ENCODE results near the gene IL6.
"Not testable (repeated sequence)": the region's sequence is repeated elsewhere in the genome, so short reads cannot be mapped to it uniquely, and the experiment has no call there.

The IL6 gene

GRCh38 chr7:22703978-22704610 lies 22.9 kb upstream of the IL6 start:
- not testable (repeated sequence) for H3K27ac ChIP-seq (ENCODE audit: low read length); H3K9ac ChIP-seq (ENCODE audit: low read length); H3K36me3 ChIP-seq (replicated peaks; ENCODE audit: insufficient read depth, low read length); H3K9me2 ChIP-seq (replicated peaks; ENCODE audit: insufficient read depth, low read length); H3K4me3 ChIP-seq (ENCODE audit: low read length); H3K9me3 ChIP-seq (replicated peaks; ENCODE audit: insufficient read depth, low read length); DNase-seq; H4K20me1 ChIP-seq (ENCODE audit: insufficient read depth, low read length); H3K4me1 ChIP-seq (ENCODE audit: low read length); H3F3A ChIP-seq (ENCODE audit: insufficient read depth, low read length); H3K4me2 ChIP-seq (ENCODE audit: low read depth, low read length); H2AFZ ChIP-seq (ENCODE audit: low read length); H3K79me2 ChIP-seq (ENCODE audit: low read length); H3K27me3 ChIP-seq (replicated peaks; ENCODE audit: insufficient read depth, low read length)

GRCh38 chr7:22704722-22705121 lies 22.3 kb upstream of the IL6 start:
- H3K9ac ChIP-seq (ENCODE audit: low read length); DNase-seq; H3K27me3 ChIP-seq (replicated peaks; ENCODE audit: insufficient read depth, low read length); H3F3A ChIP-seq (ENCODE audit: insufficient read depth, low read length); H3K27ac ChIP-seq (ENCODE audit: low read length); H4K20me1 ChIP-seq (ENCODE audit: insufficient read depth, low read length); H2AFZ ChIP-seq (ENCODE audit: low read length); H3K9me2 ChIP-seq (replicated peaks; ENCODE audit: insufficient read depth, low read length); H3K4me1 ChIP-seq (ENCODE audit: low read length); H3K36me3 ChIP-seq (replicated peaks; ENCODE audit: insufficient read depth, low read length); H3K4me3 ChIP-seq (ENCODE audit: low read length); H3K9me3 ChIP-seq (replicated peaks; ENCODE audit: insufficient read depth, low read length); H3K4me2 ChIP-seq (ENCODE audit: low read depth, low read length); H3K79me2 ChIP-seq (ENCODE audit: low read length): not testable (repeated sequence)

GRCh38 chr7:22705874-22706273 lies 21.1 kb upstream of the IL6 start:
- not testable (repeated sequence) for H2AFZ ChIP-seq (ENCODE audit: low read length); H3K9ac ChIP-seq (ENCODE audit: low read length); H3K36me3 ChIP-seq (replicated peaks; ENCODE audit: insufficient read depth, low read length); H3K27ac ChIP-seq (ENCODE audit: low read length); H3K9me2 ChIP-seq (replicated peaks; ENCODE audit: insufficient read depth, low read length); H3K4me2 ChIP-seq (ENCODE audit: low read depth, low read length); H3K4me1 ChIP-seq (ENCODE audit: low read length); DNase-seq; H3F3A ChIP-seq (ENCODE audit: insufficient read depth, low read length); H3K9me3 ChIP-seq (replicated peaks; ENCODE audit: insufficient read depth, low read length); H3K4me3 ChIP-seq (ENCODE audit: low read length); H3K27me3 ChIP-seq (replicated peaks; ENCODE audit: insufficient read depth, low read length); H4K20me1 ChIP-seq (ENCODE audit: insufficient read depth, low read length); H3K79me2 ChIP-seq (ENCODE audit: low read length)

GRCh38 chr7:22707026-22707691 lies 19.8 kb upstream of the IL6 start:
- not testable (repeated sequence) for H3K36me3 ChIP-seq (replicated peaks; ENCODE audit: insufficient read depth, low read length); H2AFZ ChIP-seq (ENCODE audit: low read length); H3K9me3 ChIP-seq (replicated peaks; ENCODE audit: insufficient read depth, low read length); H3K9me2 ChIP-seq (replicated peaks; ENCODE audit: insufficient read depth, low read length); H4K20me1 ChIP-seq (ENCODE audit: insufficient read depth, low read length); H3K27me3 ChIP-seq (replicated peaks; ENCODE audit: insufficient read depth, low read length); H3K4me2 ChIP-seq (ENCODE audit: low read depth, low read length); H3F3A ChIP-seq (ENCODE audit: insufficient read depth, low read length); DNase-seq; H3K9ac ChIP-seq (ENCODE audit: low read length); H3K79me2 ChIP-seq (ENCODE audit: low read length); H3K4me1 ChIP-seq (ENCODE audit: low read length); H3K4me3 ChIP-seq (ENCODE audit: low read length); H3K27ac ChIP-seq (ENCODE audit: low read length)

- H3K4me1 ChIP-seq (ENCODE audit: low read length) = peaks cover 10% of the 10 kb centered on the region
- not testable (repeated sequence) for H3K79me2 ChIP-seq (ENCODE audit: low read length); H3F3A ChIP-seq (ENCODE audit: insufficient read depth, low read length); DNase-seq; H3K4me3 ChIP-seq (ENCODE audit: low read length); H3K27ac ChIP-seq (ENCODE audit: low read length); H3K4me2 ChIP-seq (ENCODE audit: low read depth, low read length); H3K36me3 ChIP-seq (replicated peaks; ENCODE audit: insufficient read depth, low read length); H3K27me3 ChIP-seq (replicated peaks; ENCODE audit: insufficient read depth, low read length); H3K9ac ChIP-seq (ENCODE audit: low read length); H4K20me1 ChIP-seq (ENCODE audit: insufficient read depth, low read length); H2AFZ ChIP-seq (ENCODE audit: low read length); H3K9me3 ChIP-seq (replicated peaks; ENCODE audit: insufficient read depth, low read length); H3K9me2 ChIP-seq (replicated peaks; ENCODE audit: insufficient read depth, low read length)
Measured at GRCh38 chr7:22708214-22708613, 18.8 kb upstream of the IL6 start.

- H3K4me3 ChIP-seq (ENCODE audit: low read length); H3F3A ChIP-seq (ENCODE audit: insufficient read depth, low read length); H3K9ac ChIP-seq (ENCODE audit: low read length); H3K27me3 ChIP-seq (replicated peaks; ENCODE audit: insufficient read depth, low read length); DNase-seq; H3K79me2 ChIP-seq (ENCODE audit: low read length); H2AFZ ChIP-seq (ENCODE audit: low read length); H3K27ac ChIP-seq (ENCODE audit: low read length); H3K9me2 ChIP-seq (replicated peaks; ENCODE audit: insufficient read depth, low read length); H3K36me3 ChIP-seq (replicated peaks; ENCODE audit: insufficient read depth, low read length); H3K9me3 ChIP-seq (replicated peaks; ENCODE audit: insufficient read depth, low read length); H3K4me2 ChIP-seq (ENCODE audit: low read depth, low read length); H4K20me1 ChIP-seq (ENCODE audit: insufficient read depth, low read length): not testable (repeated sequence)
- peaks cover 14% of the 10 kb centered on the region for H3K4me1 ChIP-seq (ENCODE audit: low read length)
Measured at GRCh38 chr7:22708677-22709061, 18.3 kb upstream of the IL6 start.

GRCh38 chr7:22709062-22709829 lies 17.8 kb upstream of the IL6 start:
- H3F3A ChIP-seq (ENCODE audit: insufficient read depth, low read length); H3K27me3 ChIP-seq (replicated peaks; ENCODE audit: insufficient read depth, low read length); H3K79me2 ChIP-seq (ENCODE audit: low read length); H2AFZ ChIP-seq (ENCODE audit: low read length); DNase-seq; H3K4me2 ChIP-seq (ENCODE audit: low read depth, low read length); H3K9ac ChIP-seq (ENCODE audit: low read length); H3K36me3 ChIP-seq (replicated peaks; ENCODE audit: insufficient read depth, low read length); H3K9me2 ChIP-seq (replicated peaks; ENCODE audit: insufficient read depth, low read length); H3K27ac ChIP-seq (ENCODE audit: low read length); H3K9me3 ChIP-seq (replicated peaks; ENCODE audit: insufficient read depth, low read length); H3K4me3 ChIP-seq (ENCODE audit: low read length); H4K20me1 ChIP-seq (ENCODE audit: insufficient read depth, low read length): not testable (repeated sequence)
- peaks cover 14% of the 10 kb centered on the region for H3K4me1 ChIP-seq (ENCODE audit: low read length)

Data from MM.1S (cell line).